ENCODE measurements around the gene KHDC4. TPM values are rescaled to one million over a fixed set of nuclear protein-coding genes. Genes with fewer than 3 reads are reported as not detected.

KHDC4 gene
- total RNA-seq, 2 donors from 2014 or later, result 59.9 to 63.1 TPM

DNA sequence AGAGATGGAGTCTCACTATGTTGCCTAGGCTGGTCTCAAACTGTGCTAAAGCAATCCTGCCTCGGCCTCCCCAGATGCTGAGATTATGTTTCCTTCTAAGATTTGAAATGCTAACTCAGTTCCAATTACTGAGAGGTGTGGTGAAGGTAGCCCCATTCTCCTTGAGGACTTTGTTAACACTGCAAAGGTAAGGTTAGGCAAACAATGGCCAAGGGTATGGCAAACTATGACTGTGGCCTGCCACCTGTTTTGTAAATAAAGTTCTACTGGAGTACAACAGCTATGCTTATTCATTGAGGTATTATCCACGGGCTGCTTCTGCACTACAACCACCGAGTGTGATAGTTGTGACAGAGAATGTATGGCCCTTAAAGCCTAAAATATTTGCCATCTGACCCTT, 13.5 kb downstream of the KHDC4 start:
- Mint-ChIP-seq H3K4me1 (no peaks in the 10 kb centered on the region), H3K27ac (no peak overlapping the region), H3K4me3 (no peak overlapping the region), H3K27me3 (no peaks in the 10 kb centered on the region), H3K36me3 (ENCODE audit: low read depth) (peaks cover 12% of the 10 kb centered on the region)
- no peaks in the 10 kb centered on the region for H3K9me3 ChIP-seq (ENCODE audit: control insufficient read depth, low read length, poor library complexity, severe bottlenecking)
- DNase-seq (no peak), ATAC-seq (no peak)

DNA sequence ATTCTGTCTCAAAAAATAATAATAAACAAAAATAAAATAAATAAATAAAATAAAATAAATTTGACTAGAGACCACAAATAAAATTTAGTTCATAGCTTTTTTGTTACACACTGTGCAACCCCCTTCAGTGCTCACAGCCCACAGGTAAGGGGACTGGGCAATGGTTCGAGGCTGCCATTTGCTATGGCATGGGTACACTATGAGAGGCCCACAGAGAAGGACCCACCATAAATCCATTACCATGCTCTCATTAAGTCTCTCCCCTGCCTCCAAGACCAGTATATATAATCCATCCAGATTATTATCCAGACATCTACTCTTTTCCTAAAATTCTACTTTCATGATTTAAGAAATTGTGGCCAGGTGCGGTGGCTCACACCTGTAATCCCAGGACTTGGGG, 14.4 kb downstream of the KHDC4 start:
- peaks cover 12% of the 10 kb centered on the region for H3K36me3 Mint-ChIP-seq (ENCODE audit: low read depth)

GRCh38 chr1:155918660-155919059, 15.6 kb downstream of the KHDC4 start:
- H3K9me3 ChIP-seq (ENCODE audit: control insufficient read depth, low read length, poor library complexity, severe bottlenecking), result no peaks in the 10 kb centered on the region
- Mint-ChIP-seq H3K36me3 (ENCODE audit: low read depth) (peaks cover 14% of the 10 kb centered on the region), H3K4me3 (no peak overlapping the region), H3K4me1 (no peaks in the 10 kb centered on the region), H3K27ac (no peak overlapping the region), H3K27me3 (no peaks in the 10 kb centered on the region)
- DNase-seq, result no peak
- no peak for ATAC-seq

More for the DNA sequence above, 14.4 kb downstream of the KHDC4 start:
- DNase-seq, result no peak
- Mint-ChIP-seq H3K27me3 (no peaks in the 10 kb centered on the region), H3K4me3 (no peak overlapping the region), H3K27ac (no peak overlapping the region), H3K4me1 (no peaks in the 10 kb centered on the region)
- no peak for ATAC-seq
- H3K9me3 ChIP-seq (ENCODE audit: control insufficient read depth, low read length, poor library complexity, severe bottlenecking), result no peaks in the 10 kb centered on the region

GRCh38 chr1:155913969-155914757, 20.1 kb downstream of the KHDC4 start:
- no peak for ATAC-seq
- Mint-ChIP-seq H3K27ac (no peak overlapping the region), H3K4me1 (peaks cover 18% of the 10 kb centered on the region), H3K27me3 (no peaks in the 10 kb centered on the region), H3K4me3 (no peak overlapping the region), H3K36me3 (ENCODE audit: low read depth) (peaks cover 10% of the 10 kb centered on the region)
- H3K9me3 ChIP-seq (ENCODE audit: control insufficient read depth, low read length, poor library complexity, severe bottlenecking), result no peaks in the 10 kb centered on the region
- no peak for DNase-seq

- H3K9me3 ChIP-seq (ENCODE audit: control insufficient read depth, low read length, poor library complexity, severe bottlenecking), result no peaks in the 10 kb centered on the region
- ATAC-seq, result no peak
- peaks cover 20% of the 10 kb centered on the region for H3K4me1 Mint-ChIP-seq
- peak overlapping the region; percentile 99 for H3K4me3 Mint-ChIP-seq
- H3K36me3 Mint-ChIP-seq (ENCODE audit: low read depth), result peaks cover 5% of the 10 kb centered on the region
- H3K27me3 Mint-ChIP-seq, result no peaks in the 10 kb centered on the region
- no peak for DNase-seq
- peak overlapping the region; percentile 95 for H3K27ac Mint-ChIP-seq
These were observed 22.1 kb downstream of the KHDC4 start for GRCh38 chr1:155912056-155912536.

DNA sequence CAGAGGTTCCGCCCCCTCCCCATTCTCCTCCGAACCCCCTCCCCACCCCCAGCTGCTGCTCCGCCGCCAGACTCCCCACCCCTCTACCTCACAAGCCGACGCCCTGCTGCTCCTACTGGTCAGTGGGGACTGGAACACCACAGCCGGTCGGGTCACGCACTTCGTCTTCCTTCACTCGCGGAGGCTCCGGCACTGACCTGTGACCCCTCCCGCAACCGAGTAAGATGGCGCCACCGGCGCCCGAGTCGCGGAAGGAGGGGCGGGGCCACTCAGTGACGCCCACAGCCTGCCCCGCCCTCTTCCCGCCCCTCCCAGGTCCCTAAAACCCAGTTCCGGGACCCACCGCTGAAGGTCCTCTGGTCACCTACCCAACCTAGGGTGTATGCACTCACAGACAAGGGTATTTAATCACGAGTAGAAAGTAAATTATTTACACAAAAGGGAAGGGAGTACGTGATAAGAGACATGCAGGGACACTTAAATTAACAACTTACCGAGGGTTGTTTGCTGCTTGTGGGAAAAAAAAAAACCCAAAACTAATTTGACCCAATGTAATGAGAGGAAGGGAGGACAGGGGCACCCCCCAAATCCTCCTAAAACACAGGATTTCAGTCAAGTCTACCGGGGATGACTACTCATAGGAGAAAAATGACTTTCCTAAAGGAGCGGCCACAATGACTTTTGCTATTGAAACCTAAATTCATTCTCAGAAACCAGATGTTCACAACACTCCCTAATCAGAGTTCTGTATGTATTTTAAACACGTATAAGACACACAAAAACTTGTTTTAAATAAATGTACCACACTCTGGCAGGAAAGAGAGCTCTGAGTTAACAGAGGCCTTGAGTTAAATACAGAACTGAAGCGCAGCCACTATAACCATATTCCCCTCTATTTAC, 22.8 kb downstream of the KHDC4 start, which contains the start of gene RIT1:
Gene RIT1, minus strand, starts transcription at position 194 of the 900 bp plus-strand sequence. CDS start 588 bp downstream, outside the sequence.
- H3K4me1 Mint-ChIP-seq, result peaks cover 20% of the 10 kb centered on the region
- H3K27me3 Mint-ChIP-seq, result no peaks in the 10 kb centered on the region
- DNase-seq (peak; percentile 70 to 85 (median 84)), ATAC-seq (peak; percentile 98)
- no peaks in the 10 kb centered on the region for H3K9me3 ChIP-seq (ENCODE audit: control insufficient read depth, low read length, poor library complexity, severe bottlenecking)
- H3K27ac Mint-ChIP-seq, result peak within 1 kb of the TSS; percentile 95
- peak within 1 kb of the TSS; percentile 99 for H3K4me3 Mint-ChIP-seq
- H3K36me3 Mint-ChIP-seq (ENCODE audit: low read depth), result peaks cover 4% of the 10 kb centered on the region

GRCh38 chr1:155910621-155911121, 23.5 kb downstream of the KHDC4 start:
- peak overlapping the region; percentile 99 for H3K4me3 Mint-ChIP-seq
- ATAC-seq (peak; percentile 58), DNase-seq (no peak)
- peaks cover 4% of the 10 kb centered on the region for H3K36me3 Mint-ChIP-seq (ENCODE audit: low read depth)
- H3K27ac Mint-ChIP-seq, result peak overlapping the region; percentile 95
- H3K9me3 ChIP-seq (ENCODE audit: control insufficient read depth, low read length, poor library complexity, severe bottlenecking), result no peaks in the 10 kb centered on the region
- H3K27me3 Mint-ChIP-seq, result no peaks in the 10 kb centered on the region
- peaks cover 20% of the 10 kb centered on the region for H3K4me1 Mint-ChIP-seq

DNA sequence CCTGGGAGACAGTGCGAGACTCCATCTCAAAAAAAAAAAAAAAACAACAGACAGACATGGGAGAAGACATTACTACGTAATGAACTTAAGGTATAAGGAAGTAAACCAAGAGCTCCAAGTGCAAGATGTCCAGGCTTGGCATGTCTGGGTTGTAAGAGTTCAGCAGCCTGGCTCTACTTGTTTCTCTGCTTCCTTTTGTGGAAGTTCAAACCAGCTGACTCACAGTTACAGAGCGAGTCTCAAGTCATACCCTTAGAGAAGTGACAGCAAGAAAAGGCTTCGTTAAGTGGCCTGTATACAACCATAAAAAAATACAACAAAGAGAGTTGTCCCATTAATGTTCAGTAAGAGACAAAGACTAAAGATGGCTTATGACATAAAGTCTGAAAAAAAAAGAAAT, 24.3 kb downstream of the KHDC4 start:
- ATAC-seq (no peak), DNase-seq (no peak)
- H3K4me1 Mint-ChIP-seq, result peaks cover 20% of the 10 kb centered on the region
- no peaks in the 10 kb centered on the region for H3K9me3 ChIP-seq (ENCODE audit: control insufficient read depth, low read length, poor library complexity, severe bottlenecking)
- no peaks in the 10 kb centered on the region for H3K27me3 Mint-ChIP-seq
- H3K36me3 Mint-ChIP-seq (ENCODE audit: low read depth), result peaks cover 4% of the 10 kb centered on the region
- H3K4me3 Mint-ChIP-seq, result peak overlapping the region; percentile 99
- peak overlapping the region; percentile 95 for H3K27ac Mint-ChIP-seq

- Mint-ChIP-seq H3K27ac (no peak overlapping the region), H3K4me1 (peaks cover 4% of the 10 kb centered on the region), H3K27me3 (no peaks in the 10 kb centered on the region), H3K36me3 (ENCODE audit: low read depth) (peaks cover 3% of the 10 kb centered on the region), H3K4me3 (no peak overlapping the region)
- no peaks in the 10 kb centered on the region for H3K9me3 ChIP-seq (ENCODE audit: control insufficient read depth, low read length, poor library complexity, severe bottlenecking)
- ATAC-seq (no peak), DNase-seq (no peak)
These were observed 30.0 kb downstream of the KHDC4 start for GRCh38 chr1:155904261-155904660.

GRCh38 chr1:155900161-155900560, 34.1 kb downstream of the KHDC4 start:
- H3K9me3 ChIP-seq (ENCODE audit: control insufficient read depth, low read length, poor library complexity, severe bottlenecking), result no peaks in the 10 kb centered on the region
- Mint-ChIP-seq H3K27me3 (no peaks in the 10 kb centered on the region), H3K4me1 (peaks cover 6% of the 10 kb centered on the region), H3K4me3 (no peak overlapping the region), H3K27ac (peak overlapping the region; percentile 34), H3K36me3 (ENCODE audit: low read depth) (peaks cover 3% of the 10 kb centered on the region)
- no peak for ATAC-seq
- no peak for DNase-seq

DNA sequence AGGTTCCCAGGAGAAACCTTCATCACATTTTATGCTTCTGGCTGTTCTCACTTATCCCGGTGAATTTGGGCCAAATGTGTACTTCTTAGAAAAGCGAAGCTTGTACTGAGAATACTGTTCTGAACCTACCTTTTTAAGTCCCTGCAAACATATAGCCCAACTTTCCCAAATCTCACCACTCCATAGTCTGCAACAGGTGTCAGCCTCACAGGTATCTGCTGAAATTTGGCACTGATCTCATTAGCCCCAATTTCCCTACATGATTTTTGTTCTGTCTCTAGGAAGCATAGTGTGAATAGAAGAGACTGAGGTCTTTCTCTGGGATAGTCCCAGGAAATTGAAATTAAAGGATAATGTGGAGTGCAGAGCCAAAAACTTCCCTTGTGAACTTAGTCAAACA, 34.5 kb downstream of the KHDC4 start:
- H3K27ac Mint-ChIP-seq, result no peak overlapping the region
- peaks cover 6% of the 10 kb centered on the region for H3K4me1 Mint-ChIP-seq
- DNase-seq (no peak), ATAC-seq (no peak)
- H3K4me3 Mint-ChIP-seq, result no peak overlapping the region
- no peaks in the 10 kb centered on the region for H3K27me3 Mint-ChIP-seq
- H3K36me3 Mint-ChIP-seq (ENCODE audit: low read depth), result peaks cover 3% of the 10 kb centered on the region
- H3K9me3 ChIP-seq (ENCODE audit: control insufficient read depth, low read length, poor library complexity, severe bottlenecking), result no peaks in the 10 kb centered on the region

GRCh38 chr1:155898888-155899287, 35.3 kb downstream of the KHDC4 start:
- H3K4me1 Mint-ChIP-seq, result peaks cover 6% of the 10 kb centered on the region
- no peak overlapping the region for H3K27ac Mint-ChIP-seq
- H3K9me3 ChIP-seq (ENCODE audit: control insufficient read depth, low read length, poor library complexity, severe bottlenecking), result no peaks in the 10 kb centered on the region
- DNase-seq, result no peak
- H3K36me3 Mint-ChIP-seq (ENCODE audit: low read depth), result peaks cover 3% of the 10 kb centered on the region
- H3K27me3 Mint-ChIP-seq, result no peaks in the 10 kb centered on the region
- no peak overlapping the region for H3K4me3 Mint-ChIP-seq
- ATAC-seq, result no peak

DNA sequence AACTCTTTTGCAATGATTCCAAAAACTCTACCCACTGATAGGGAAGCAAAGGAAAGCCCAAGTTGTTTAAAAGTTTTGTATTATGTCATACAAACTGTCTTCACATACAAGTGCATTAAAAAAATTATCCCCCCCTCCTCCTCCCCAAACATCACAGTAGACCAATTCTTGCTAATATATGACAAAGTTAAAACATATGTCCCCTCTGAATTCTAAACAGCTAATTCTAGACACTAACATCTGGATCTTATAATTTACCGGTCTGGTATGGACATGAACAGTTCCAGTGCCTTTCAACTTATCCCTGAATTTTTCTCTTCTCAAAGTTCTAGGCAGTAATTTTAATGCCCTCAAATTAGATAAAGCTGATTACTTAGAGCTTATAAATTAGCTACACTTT, 36.5 kb downstream of the KHDC4 start:
- H3K4me1 Mint-ChIP-seq, result peaks cover 15% of the 10 kb centered on the region
- H3K27me3 Mint-ChIP-seq, result no peaks in the 10 kb centered on the region
- no peak overlapping the region for H3K27ac Mint-ChIP-seq
- H3K36me3 Mint-ChIP-seq (ENCODE audit: low read depth), result peaks cover 3% of the 10 kb centered on the region
- no peak overlapping the region for H3K4me3 Mint-ChIP-seq
- no peaks in the 10 kb centered on the region for H3K9me3 ChIP-seq (ENCODE audit: control insufficient read depth, low read length, poor library complexity, severe bottlenecking)
- DNase-seq (no peak), ATAC-seq (no peak)

Data from T-helper 17 cell (primary cell).